22Rv1 (cell line): ENCODE measurements around the gene KCNMB3.

ENCODE experiments used
- ZFX ChIP-seq: fragments of 450-650 bp; IDR thresholded peaks from 2 replicates; pipeline ENCODE4 v1.6.1; 2017; ENCODE audit warnings: antibody characterized with exemption, borderline replicate concordance
- TF ChIP-seq, protein P1 (sequence below): fragments of 450-650 bp; IDR thresholded peaks from 2 replicates; pipeline ENCODE4 v1.5.1; 2017; ENCODE audit warnings: mild to moderate bottlenecking

DNA sequence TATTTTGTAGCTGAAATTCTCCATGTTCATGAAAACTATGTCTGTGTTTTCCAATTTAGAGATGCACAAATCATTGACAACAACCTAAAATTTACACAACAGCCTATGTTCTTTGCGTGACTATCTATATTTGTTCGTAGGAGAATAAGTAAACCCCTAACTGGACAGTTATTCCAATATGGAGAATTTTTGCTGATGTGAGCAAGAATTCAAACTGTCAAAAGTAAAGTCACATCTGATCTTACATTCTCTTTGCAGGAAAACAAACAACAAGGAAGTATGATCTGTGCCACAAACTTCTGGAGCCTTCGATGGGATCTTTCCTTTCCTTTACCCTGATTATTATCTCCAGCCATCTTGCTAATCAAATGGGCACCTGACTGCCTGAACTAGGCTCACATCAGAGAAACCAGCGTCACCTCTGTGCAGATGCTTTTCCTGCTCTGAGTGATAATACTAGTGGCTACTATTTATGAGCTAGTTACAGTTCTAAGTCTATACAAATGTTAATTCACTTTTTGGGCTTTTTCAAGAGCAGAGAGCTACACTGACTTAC is 18.3 kb upstream of the KCNMB3 start:
- TF ChIP-seq, protein P1, sequence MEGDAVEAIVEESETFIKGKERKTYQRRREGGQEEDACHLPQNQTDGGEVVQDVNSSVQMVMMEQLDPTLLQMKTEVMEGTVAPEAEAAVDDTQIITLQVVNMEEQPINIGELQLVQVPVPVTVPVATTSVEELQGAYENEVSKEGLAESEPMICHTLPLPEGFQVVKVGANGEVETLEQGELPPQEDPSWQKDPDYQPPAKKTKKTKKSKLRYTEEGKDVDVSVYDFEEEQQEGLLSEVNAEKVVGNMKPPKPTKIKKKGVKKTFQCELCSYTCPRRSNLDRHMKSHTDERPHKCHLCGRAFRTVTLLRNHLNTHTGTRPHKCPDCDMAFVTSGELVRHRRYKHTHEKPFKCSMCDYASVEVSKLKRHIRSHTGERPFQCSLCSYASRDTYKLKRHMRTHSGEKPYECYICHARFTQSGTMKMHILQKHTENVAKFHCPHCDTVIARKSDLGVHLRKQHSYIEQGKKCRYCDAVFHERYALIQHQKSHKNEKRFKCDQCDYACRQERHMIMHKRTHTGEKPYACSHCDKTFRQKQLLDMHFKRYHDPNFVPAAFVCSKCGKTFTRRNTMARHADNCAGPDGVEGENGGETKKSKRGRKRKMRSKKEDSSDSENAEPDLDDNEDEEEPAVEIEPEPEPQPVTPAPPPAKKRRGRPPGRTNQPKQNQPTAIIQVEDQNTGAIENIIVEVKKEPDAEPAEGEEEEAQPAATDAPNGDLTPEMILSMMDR, result no peak
- TF ChIP-seq ZFX, result no peak
